ENCODE results near the gene RASGEF1B. TPM values are rescaled to one million over a fixed set of nuclear protein-coding genes. Genes with fewer than 3 reads are reported as not detected.

The RASGEF1B gene
- total RNA-seq, 1 donor from 2014 or later, result 0.77 TPM

DNA sequence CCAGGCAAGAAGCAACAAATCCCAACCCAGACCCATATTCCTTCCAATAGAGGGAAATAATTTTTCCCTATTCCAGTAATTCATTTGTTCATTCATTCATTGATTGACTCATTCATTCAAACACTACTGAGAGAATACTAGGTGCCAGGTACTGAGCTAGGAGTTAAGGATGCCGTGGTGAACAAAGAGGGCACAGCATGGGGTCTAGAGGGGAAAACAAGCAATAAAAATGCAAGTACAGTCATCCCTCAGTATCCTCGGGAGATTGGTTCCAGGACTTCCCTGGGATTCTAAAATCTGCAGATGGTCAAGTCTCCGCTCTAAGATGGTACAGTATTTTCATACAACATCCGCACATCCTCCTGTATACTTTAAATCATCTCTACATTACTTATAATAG lies 18.7 kb downstream of the RASGEF1B start:
- H3K4me1 Mint-ChIP-seq (ENCODE audit: low read depth, unreplicated experiment), result peaks cover 2% of the 10 kb centered on the region
- TF ChIP-seq, protein P1, sequence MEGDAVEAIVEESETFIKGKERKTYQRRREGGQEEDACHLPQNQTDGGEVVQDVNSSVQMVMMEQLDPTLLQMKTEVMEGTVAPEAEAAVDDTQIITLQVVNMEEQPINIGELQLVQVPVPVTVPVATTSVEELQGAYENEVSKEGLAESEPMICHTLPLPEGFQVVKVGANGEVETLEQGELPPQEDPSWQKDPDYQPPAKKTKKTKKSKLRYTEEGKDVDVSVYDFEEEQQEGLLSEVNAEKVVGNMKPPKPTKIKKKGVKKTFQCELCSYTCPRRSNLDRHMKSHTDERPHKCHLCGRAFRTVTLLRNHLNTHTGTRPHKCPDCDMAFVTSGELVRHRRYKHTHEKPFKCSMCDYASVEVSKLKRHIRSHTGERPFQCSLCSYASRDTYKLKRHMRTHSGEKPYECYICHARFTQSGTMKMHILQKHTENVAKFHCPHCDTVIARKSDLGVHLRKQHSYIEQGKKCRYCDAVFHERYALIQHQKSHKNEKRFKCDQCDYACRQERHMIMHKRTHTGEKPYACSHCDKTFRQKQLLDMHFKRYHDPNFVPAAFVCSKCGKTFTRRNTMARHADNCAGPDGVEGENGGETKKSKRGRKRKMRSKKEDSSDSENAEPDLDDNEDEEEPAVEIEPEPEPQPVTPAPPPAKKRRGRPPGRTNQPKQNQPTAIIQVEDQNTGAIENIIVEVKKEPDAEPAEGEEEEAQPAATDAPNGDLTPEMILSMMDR (IDR thresholded peaks at IDR 0.05; ENCODE audit: insufficient read depth, low read depth, low read length), result no peak
- TF ChIP-seq EZH2 (IDR thresholded peaks at IDR 0.05; ENCODE audit: insufficient read depth, low read length), result no peak
- no peak overlapping the region for H3K27ac ChIP-seq (ENCODE audit: low read depth, low read length)
- no peaks in the 10 kb centered on the region for H3K9me3 ChIP-seq (ENCODE audit: insufficient read depth, low read depth, low read length)
- DNase-seq (ENCODE audit: low read depth) (no peak), FAIRE-seq (no peak)
- no peaks in the 10 kb centered on the region for H3K36me3 ChIP-seq (ENCODE audit: insufficient read depth, low read length)
- no peak overlapping the region for H3K4me3 Mint-ChIP-seq (ENCODE audit: unreplicated experiment)
- no peaks in the 10 kb centered on the region for H3K27me3 ChIP-seq (ENCODE audit: insufficient read depth, low read length)
- H3K36me3 Mint-ChIP-seq (ENCODE audit: low read depth, unreplicated experiment), result no peaks in the 10 kb centered on the region
- H3K4me3 ChIP-seq (ENCODE audit: insufficient read depth, low read depth, low read length), result no peak overlapping the region
- no peaks in the 10 kb centered on the region for H4K20me1 ChIP-seq (ENCODE audit: insufficient read depth, low read length)
- no peak overlapping the region for H3K4me2 ChIP-seq (ENCODE audit: low read length)
- H3K27ac Mint-ChIP-seq (ENCODE audit: unreplicated experiment), result no peak overlapping the region
- no peaks in the 10 kb centered on the region for H3K79me2 ChIP-seq (ENCODE audit: insufficient read depth, low read length)
- H3K9ac ChIP-seq (ENCODE audit: low read length), result no peak overlapping the region
- H2AFZ ChIP-seq (ENCODE audit: low read depth, low read length), result no peak overlapping the region
- H3K4me1 ChIP-seq (ENCODE audit: insufficient read depth, low read length), result peaks cover 2% of the 10 kb centered on the region
- H3K27me3 Mint-ChIP-seq (ENCODE audit: low read depth, unreplicated experiment), result no peaks in the 10 kb centered on the region
- no peaks in the 10 kb centered on the region for H3K9me3 Mint-ChIP-seq (ENCODE audit: unreplicated experiment)

DNA sequence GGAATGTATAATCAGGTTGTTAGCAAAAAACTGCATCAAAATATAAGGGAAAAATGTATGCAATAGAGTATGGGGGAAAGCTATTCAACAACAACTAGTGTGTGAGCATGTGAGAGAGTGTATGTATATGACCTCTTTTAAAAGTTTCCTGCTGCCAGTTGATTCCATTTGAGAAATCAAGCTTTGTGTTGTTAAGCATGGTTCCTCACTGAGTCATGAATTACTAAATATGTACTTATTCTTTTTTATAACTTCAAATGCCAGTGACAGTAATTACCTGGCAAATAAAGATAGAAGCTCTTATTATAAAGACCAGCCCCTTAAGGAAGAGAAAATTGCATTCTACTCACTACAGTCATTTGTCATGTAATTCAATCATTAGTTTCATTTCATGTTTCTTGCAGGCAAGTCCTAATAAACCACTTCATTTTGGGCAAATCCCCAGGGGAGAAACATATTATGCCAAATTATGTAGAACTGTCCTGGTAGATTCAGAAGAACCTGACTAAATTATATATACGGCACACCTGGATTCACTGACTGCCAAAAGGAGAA lies 19.2 kb downstream of the RASGEF1B start:
- no peaks in the 10 kb centered on the region for H3K9me3 ChIP-seq (ENCODE audit: insufficient read depth, low read depth, low read length)
- H3K36me3 ChIP-seq (ENCODE audit: insufficient read depth, low read length), result no peaks in the 10 kb centered on the region
- Mint-ChIP-seq H3K4me1 (ENCODE audit: low read depth, unreplicated experiment) (peaks cover 5% of the 10 kb centered on the region), H3K4me3 (ENCODE audit: unreplicated experiment) (no peak overlapping the region), H3K9me3 (ENCODE audit: unreplicated experiment) (no peaks in the 10 kb centered on the region), H3K27ac (ENCODE audit: unreplicated experiment) (no peak overlapping the region), H3K36me3 (ENCODE audit: low read depth, unreplicated experiment) (no peaks in the 10 kb centered on the region), H3K27me3 (ENCODE audit: low read depth, unreplicated experiment) (no peaks in the 10 kb centered on the region)
- no peak overlapping the region for H3K4me3 ChIP-seq (ENCODE audit: insufficient read depth, low read depth, low read length)
- H3K27ac ChIP-seq (ENCODE audit: low read depth, low read length), result no peak overlapping the region
- DNase-seq (ENCODE audit: low read depth) (peak; percentile 2), FAIRE-seq (no peak)
- no peak overlapping the region for H2AFZ ChIP-seq (ENCODE audit: low read depth, low read length)
- peaks cover 2% of the 10 kb centered on the region for H3K4me1 ChIP-seq (ENCODE audit: insufficient read depth, low read length)
- H3K79me2 ChIP-seq (ENCODE audit: insufficient read depth, low read length), result no peaks in the 10 kb centered on the region
- H4K20me1 ChIP-seq (ENCODE audit: insufficient read depth, low read length), result no peaks in the 10 kb centered on the region
- no peaks in the 10 kb centered on the region for H3K27me3 ChIP-seq (ENCODE audit: insufficient read depth, low read length)
- no peak overlapping the region for H3K4me2 ChIP-seq (ENCODE audit: low read length)
- H3K9ac ChIP-seq (ENCODE audit: low read length), result no peak overlapping the region
- TF ChIP-seq, protein P1 (IDR thresholded peaks at IDR 0.05; ENCODE audit: insufficient read depth, low read depth, low read length), result no peak
- TF ChIP-seq EZH2 (IDR thresholded peaks at IDR 0.05; ENCODE audit: insufficient read depth, low read length), result no peak

DNA sequence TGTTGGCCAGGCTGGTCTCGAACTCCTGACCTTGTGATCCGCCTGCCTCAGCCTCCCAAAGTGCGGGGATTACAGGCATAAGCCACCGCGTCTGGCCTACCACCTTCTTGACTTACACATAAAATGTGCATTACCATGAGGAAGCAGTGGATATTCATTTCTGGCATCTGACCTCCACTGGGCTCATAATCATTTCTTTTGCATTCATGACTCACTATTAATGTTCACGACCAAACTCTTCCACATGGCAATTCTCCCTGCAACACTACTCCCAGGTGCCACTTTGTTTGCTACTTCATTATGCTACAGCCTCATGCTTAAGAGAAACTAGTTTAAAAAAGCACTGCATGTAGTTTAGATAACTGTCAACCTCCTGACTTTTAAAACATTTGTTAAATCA lies 22.7 kb downstream of the RASGEF1B start:
- Histone ChIP-seq H4K20me1 (ENCODE audit: insufficient read depth, low read length) (no peaks in the 10 kb centered on the region), H3K9me3 (ENCODE audit: insufficient read depth, low read depth, low read length) (no peaks in the 10 kb centered on the region), H2AFZ (ENCODE audit: low read depth, low read length) (no peak overlapping the region), H3K79me2 (ENCODE audit: insufficient read depth, low read length) (no peaks in the 10 kb centered on the region), H3K36me3 (ENCODE audit: insufficient read depth, low read length) (no peaks in the 10 kb centered on the region), H3K4me3 (ENCODE audit: insufficient read depth, low read depth, low read length) (no peak overlapping the region), H3K9ac (ENCODE audit: low read length) (no peak overlapping the region), H3K4me1 (ENCODE audit: insufficient read depth, low read length) (peaks cover 3% of the 10 kb centered on the region), H3K27me3 (ENCODE audit: insufficient read depth, low read length) (no peaks in the 10 kb centered on the region), H3K27ac (ENCODE audit: low read depth, low read length) (no peak overlapping the region), H3K4me2 (ENCODE audit: low read length) (no peak overlapping the region)
- H3K27ac Mint-ChIP-seq (ENCODE audit: unreplicated experiment), result no peak overlapping the region
- DNase-seq (ENCODE audit: low read depth), result no peak
- no peaks in the 10 kb centered on the region for H3K27me3 Mint-ChIP-seq (ENCODE audit: low read depth, unreplicated experiment)
- no peak for TF ChIP-seq EZH2 (IDR thresholded peaks at IDR 0.05; ENCODE audit: insufficient read depth, low read length)
- TF ChIP-seq, protein P1 (IDR thresholded peaks at IDR 0.05; ENCODE audit: insufficient read depth, low read depth, low read length), result no peak
- H3K4me3 Mint-ChIP-seq (ENCODE audit: unreplicated experiment), result no peak overlapping the region
- FAIRE-seq, result no peak
- no peaks in the 10 kb centered on the region for H3K36me3 Mint-ChIP-seq (ENCODE audit: low read depth, unreplicated experiment)
- H3K9me3 Mint-ChIP-seq (ENCODE audit: unreplicated experiment), result no peaks in the 10 kb centered on the region
- H3K4me1 Mint-ChIP-seq (ENCODE audit: low read depth, unreplicated experiment), result peaks cover 7% of the 10 kb centered on the region
